HG02588 (cell line): Measurements from ENCODE around the gene MEF2C.

Source experiments
- ATAC-seq: cut with Tn5 transposase; IDR thresholded peaks from one replicate; pipeline ENCODE4 v1.9.1; 2021; ENCODE audit warnings: mild to moderate bottlenecking, moderate library complexity; ENCODE audit not compliant: unreplicated experiment

MEF2C gene

DNA sequence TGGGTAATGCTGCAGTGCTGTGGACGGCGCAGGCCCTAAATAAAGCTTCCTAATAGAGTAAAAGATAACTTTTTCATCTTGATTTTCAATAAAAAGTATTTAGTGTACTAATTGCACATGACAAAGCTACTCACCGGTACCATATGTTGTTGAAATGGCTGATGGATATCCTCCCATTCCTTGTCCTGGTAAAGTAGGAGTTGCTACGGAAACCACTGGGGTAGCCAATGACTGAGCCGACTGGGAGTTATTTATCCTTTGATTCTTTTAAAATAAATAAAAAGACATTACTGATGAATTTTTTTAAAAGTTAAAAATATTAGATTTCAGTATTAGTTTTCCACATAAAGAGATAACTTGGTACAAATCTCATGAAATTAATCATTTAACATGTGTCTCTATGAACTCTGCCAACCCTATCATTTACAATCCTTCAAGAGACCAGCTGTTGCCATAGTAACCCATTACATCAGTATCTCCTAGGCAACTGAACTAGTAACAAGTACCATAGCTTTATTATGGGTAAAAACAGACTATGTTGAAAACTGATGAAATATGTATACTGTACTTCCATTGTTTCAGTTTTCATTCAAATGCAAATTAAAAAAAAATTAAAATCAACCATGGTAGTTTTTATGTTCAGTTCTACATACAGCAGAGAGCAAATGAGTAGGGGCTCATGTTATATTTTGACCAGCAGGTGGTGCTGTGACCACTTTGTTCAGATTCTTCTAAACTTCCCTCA lies 153.7 kb downstream of the MEF2C start:
- ATAC-seq, result no peak

GRCh38 chr5:88727705-88728313 lies 155.2 kb downstream of the MEF2C start:
- ATAC-seq, result no peak

DNA sequence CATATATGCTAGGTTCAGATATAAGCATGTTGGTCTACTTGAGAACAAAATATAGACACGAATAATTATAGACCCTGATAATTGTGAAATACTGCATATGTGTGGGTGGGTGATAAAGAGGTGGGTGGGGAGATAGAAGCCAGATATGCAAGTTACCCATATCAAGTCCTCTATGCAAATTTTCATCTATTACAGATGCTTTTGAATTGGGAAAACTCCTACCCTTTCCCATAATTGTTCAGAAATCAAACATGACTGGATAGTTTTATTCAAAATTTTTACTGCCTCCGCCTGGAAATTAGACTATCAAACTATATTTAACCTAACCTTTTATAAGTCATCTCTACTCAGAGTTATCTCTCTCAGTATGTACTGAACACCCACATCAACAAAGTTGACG lies 157.5 kb downstream of the MEF2C start:
- no peak for ATAC-seq

- ATAC-seq, result no peak
These were observed 158.8 kb downstream of the MEF2C start for GRCh38 chr5:88724201-88724600.

- no peak for ATAC-seq
These were observed 160.4 kb downstream of the MEF2C start for GRCh38 chr5:88722546-88723073.

GRCh38 chr5:88719434-88719833 lies 163.6 kb downstream of the MEF2C start:
- ATAC-seq, result no peak

- ATAC-seq, result no peak
These were observed 164.2 kb downstream of the MEF2C start for GRCh38 chr5:88718736-88719135.

- no peak for ATAC-seq
These were observed 166.9 kb downstream of the MEF2C start for GRCh38 chr5:88716101-88716500.

- no peak for ATAC-seq
These were observed 167.5 kb downstream of the MEF2C start for GRCh38 chr5:88715503-88715902.

DNA sequence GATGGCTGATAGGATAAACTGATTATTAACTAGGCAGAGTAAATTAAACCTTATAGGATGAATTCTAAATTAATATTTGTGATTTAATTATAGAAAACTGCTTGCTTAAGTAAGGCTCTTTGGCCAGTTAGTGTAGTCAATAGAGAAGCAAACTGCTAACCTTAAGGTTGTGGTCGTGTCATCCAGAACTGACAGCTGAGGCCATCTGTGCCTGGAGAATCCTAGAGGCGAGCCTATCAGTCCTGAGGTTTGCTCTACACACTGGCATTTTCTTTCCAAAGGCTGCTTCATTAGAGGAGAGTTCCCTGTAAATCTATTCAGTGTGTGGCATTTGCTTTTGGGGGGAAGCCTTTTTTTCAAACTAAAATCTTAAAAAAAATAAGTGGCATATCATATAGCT lies 169.2 kb downstream of the MEF2C start:
- ATAC-seq, result no peak

DNA sequence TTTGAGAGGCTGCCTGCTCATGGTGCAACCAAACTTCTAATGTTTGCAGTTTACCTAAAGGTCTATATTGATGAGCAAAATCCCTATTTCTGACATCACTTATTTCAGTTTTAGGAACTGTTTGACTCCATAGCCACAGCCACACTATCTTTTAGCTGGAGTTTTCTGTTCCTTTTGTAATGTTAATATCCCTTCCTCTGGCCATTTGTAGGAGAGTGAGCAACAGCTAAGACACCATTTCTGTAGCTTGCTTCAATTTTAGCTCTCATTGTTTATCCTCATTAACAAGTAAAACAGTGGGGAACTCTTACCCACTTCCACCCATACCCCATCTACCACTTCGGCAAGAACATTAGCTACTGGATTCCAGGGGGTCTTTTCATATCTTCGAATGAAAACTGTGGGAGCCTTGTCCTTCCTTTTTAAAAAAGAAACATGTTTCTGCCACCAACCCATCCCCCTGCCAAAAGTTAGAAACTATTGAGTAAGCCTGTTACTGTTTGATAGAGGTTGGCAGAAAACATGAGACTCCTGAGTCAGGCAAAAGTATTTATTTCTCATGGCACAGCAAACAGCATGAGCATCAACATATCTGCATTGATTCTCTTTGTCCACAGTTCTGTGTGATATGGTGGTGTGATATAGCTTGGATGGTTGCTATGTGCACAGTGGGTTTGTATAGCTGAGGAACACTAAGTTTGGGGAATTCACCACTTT lies 174.1 kb downstream of the MEF2C start:
- ATAC-seq, result no peak

DNA sequence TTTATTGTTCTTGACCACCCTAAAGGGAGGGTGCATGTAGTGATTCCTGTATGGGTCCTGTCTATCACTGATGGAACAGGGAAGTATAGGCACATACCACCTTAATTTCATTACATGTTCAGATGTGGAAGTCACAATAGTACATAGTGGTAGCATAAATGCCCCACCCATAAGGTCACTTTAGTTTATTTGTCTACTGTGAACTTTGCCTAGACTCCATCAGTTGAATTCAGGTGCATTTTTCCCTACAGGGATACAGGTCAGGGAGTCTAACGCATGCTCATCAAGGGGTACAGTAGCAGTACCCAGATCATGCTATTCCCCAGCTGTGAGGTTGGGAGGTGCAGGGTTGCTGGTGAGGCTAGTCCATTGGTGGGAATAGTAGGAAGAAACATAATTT lies 175.0 kb downstream of the MEF2C start:
- ATAC-seq, result no peak

GRCh38 chr5:88707216-88707965 lies 175.6 kb downstream of the MEF2C start:
- ATAC-seq, result no peak

- no peak for ATAC-seq
These were observed 180.7 kb downstream of the MEF2C start for GRCh38 chr5:88702332-88702731.

GRCh38 chr5:88700121-88700520 lies 182.9 kb downstream of the MEF2C start:
- no peak for ATAC-seq

GRCh38 chr5:88698290-88698689 lies 184.7 kb downstream of the MEF2C start:
- no peak for ATAC-seq

- ATAC-seq, result no peak
These were observed 186.5 kb downstream of the MEF2C start for GRCh38 chr5:88696466-88696865.

- ATAC-seq, result no peak
These were observed 187.1 kb downstream of the MEF2C start for GRCh38 chr5:88695931-88696330.

DNA sequence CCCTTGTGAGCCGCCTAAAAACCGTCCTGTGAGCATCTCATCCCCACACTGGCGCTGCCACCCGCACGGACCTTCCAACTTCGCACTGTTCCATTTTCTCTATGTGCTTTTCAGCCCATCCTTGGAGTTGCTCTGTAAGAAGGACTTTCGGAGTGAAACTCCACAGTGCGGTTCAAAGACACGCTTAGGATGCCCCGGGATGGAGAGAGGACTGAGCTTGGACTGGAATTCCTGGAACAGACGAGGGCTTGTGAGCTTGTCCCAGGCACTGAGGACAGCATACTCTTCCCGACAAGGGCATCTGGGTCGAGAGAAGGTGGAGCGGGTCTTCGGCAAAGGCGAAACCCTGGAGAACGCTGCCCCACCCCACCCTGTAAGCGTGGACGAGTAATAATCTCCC lies 187.8 kb downstream of the MEF2C start:
- ATAC-seq, result no peak

- no peak for ATAC-seq
These were observed 188.8 kb downstream of the MEF2C start for GRCh38 chr5:88694023-88694679.
